Small intestine (tissue), 7 donors: ENCODE measurements around the gene SUPT3H. TPM values are rescaled to one million over a fixed set of nuclear protein-coding genes. Genes with fewer than 3 reads are reported as not detected.
"Not testable (repeated sequence)": the region's sequence is repeated elsewhere in the genome, so short reads cannot be mapped to it uniquely, and the experiment has no call there.

ENCODE experiments used
- DNase-seq, 2 donors: peaks; one replicate each; pipeline versions ENCODE4 v3.0.0 to v3.0.0-alpha.2; 2013
- FAIRE-seq: peaks from 2 replicates; lab custom pipeline; 2012; peaks lifted over from hg19 to GRCh38; lab: Jason Lieb, UNC
- H3K27ac ChIP-seq, 3 donors: one replicate each; pipeline ENCODE4 v1.5.1; 2013; ENCODE audit warnings: low read length in 2 of 3, mild to moderate bottlenecking in 2 of 3, control low read depth in 1 of 3, inconsistent platforms in 1 of 3, low read depth in 1 of 3, moderate library complexity in 1 of 3
- H3K27me3 ChIP-seq, 3 donors: one replicate each; pipeline ENCODE4 v1.6.1; 2013; ENCODE audit warnings: low read length in 3 of 3, inconsistent platforms in 1 of 3; ENCODE audit not compliant: control insufficient read depth in 3 of 3, insufficient read depth in 3 of 3
- H3K36me3 ChIP-seq, 3 donors: one replicate each; pipeline ENCODE4 v1.6.1; 2013; ENCODE audit warnings: low read length in 3 of 3, inconsistent platforms in 1 of 3, low read depth in 1 of 3, mild to moderate bottlenecking in 1 of 3, moderate library complexity in 1 of 3; ENCODE audit not compliant: control insufficient read depth in 3 of 3, insufficient read depth in 2 of 3
- H3K4me1 ChIP-seq, 3 donors: one replicate each; pipeline ENCODE4 v1.6.1; 2013; ENCODE audit warnings: low read length in 2 of 3, inconsistent platforms in 1 of 3, low read depth in 1 of 3, mild to moderate bottlenecking in 1 of 3, moderate library complexity in 1 of 3; ENCODE audit not compliant: control insufficient read depth in 3 of 3, insufficient read depth in 2 of 3
- H3K4me3 ChIP-seq, 3 donors: one replicate each; pipeline ENCODE4 v1.5.1; 2013; ENCODE audit warnings: low read length in 3 of 3, control low read depth in 1 of 3, inconsistent platforms in 1 of 3, low read depth in 1 of 3, mild to moderate bottlenecking in 1 of 3, moderate library complexity in 1 of 3
- H3K9me3 ChIP-seq, 2 donors: one replicate each; pipeline ENCODE4 v1.6.1; 2013; ENCODE audit warnings: low read depth in 1 of 2, low read length in 1 of 2; ENCODE audit not compliant: control insufficient read depth in 2 of 2, insufficient read depth in 1 of 2
- WGBS, 3 donors: extraction: QIAGEN DNeasy Blood & Tissue Kit; methylation state at CpG; one replicate each; pipeline ENCODE4 v1.1.7; 2013; 5-methylcytosine and 5-hydroxymethylcytosine counted together
- polyA plus RNA-seq, 4 donors: library from polyadenylated mRNA; stranded (reverse) in 3 of 4; unstranded in 1 of 4; fragments of 200-250 nt in 3 of 4; fragments of 120-200 nt in 1 of 4; gene quantifications; one replicate each; pipeline versions ENCODE4 v1.2.1 to v1.2.3, GENCODE V29; 2013
- donor health status: healthy with polysubstance abuse.
- donor health status: control.
- donor health status: control.
- donor health status: Bipolar disorder and iron deficiency.
- donor health status: healthy.

SUPT3H gene
- polyA plus RNA-seq, 4 donors, result 2.0 to 13.8 (median 7.0) TPM

GRCh38 chr6:45300736-45301135 lies 77.0 kb downstream of the SUPT3H start:
- no peak for FAIRE-seq
- H3K4me1 ChIP-seq, result no peaks in the 10 kb centered on the region
- H3K27ac ChIP-seq, result no peak overlapping the region
- no peaks in the 10 kb centered on the region for H3K36me3 ChIP-seq
- no peaks in the 10 kb centered on the region for H3K27me3 ChIP-seq
- no peak for DNase-seq
- WGBS, 3 donors, result 96 to 100% (median 98%) methylated on average over 1 of the region's 1 CpG
- H3K4me3 ChIP-seq, result no peak overlapping the region
- H3K9me3 ChIP-seq, result peaks cover 0 to 3% of the 10 kb centered on the region in 2 donors

DNA sequence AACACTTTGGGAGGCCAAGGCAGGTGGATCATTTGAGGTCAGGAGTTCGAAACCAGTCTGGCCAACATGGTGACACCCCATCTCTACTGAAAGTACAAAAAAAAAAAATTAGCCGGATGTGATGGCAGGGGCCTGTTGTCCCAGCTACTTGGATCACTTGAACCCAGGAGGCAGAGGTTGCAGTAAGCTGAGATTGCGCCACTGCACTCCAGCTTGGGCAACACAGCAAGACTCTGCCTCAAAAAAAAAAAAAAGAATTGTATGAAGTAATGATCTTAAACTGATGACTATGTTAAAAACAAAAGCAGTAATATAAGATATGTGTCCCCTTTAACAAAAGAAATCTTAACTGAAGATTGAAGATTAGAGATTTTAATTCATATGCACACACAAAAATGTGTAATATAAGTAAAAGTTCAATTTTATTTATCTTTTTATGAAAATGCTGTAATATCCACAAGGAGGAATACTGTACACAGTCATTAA lies 78.6 kb downstream of the SUPT3H start:
- 94 to 98% (median 96%) methylated on average over 3 of the region's 3 CpGs for WGBS, 3 donors
- DNase-seq (no peak), FAIRE-seq (no peak)
- Histone ChIP-seq H3K27me3 (no peaks in the 10 kb centered on the region), H3K36me3 (no peaks in the 10 kb centered on the region), H3K4me3 (no peak overlapping the region), H3K9me3 (no peaks in the 10 kb centered on the region), H3K4me1 (no peaks in the 10 kb centered on the region), H3K27ac (no peak overlapping the region)

GRCh38 chr6:45297320-45297719 lies 80.4 kb downstream of the SUPT3H start:
- H3K36me3 ChIP-seq, result no peaks in the 10 kb centered on the region
- no peak overlapping the region for H3K4me3 ChIP-seq
- H3K27ac ChIP-seq, result no peak overlapping the region
- no peak for FAIRE-seq
- H3K9me3 ChIP-seq, result no peaks in the 10 kb centered on the region
- H3K4me1 ChIP-seq, result no peaks in the 10 kb centered on the region
- no peak for DNase-seq
- H3K27me3 ChIP-seq, result no peaks in the 10 kb centered on the region

GRCh38 chr6:45294065-45294701 lies 83.6 kb downstream of the SUPT3H start:
- FAIRE-seq, result not testable (repeated sequence)
- 62 to 78% (median 75%) methylated on average over 1 of the region's 1 CpG for WGBS, 3 donors

DNA sequence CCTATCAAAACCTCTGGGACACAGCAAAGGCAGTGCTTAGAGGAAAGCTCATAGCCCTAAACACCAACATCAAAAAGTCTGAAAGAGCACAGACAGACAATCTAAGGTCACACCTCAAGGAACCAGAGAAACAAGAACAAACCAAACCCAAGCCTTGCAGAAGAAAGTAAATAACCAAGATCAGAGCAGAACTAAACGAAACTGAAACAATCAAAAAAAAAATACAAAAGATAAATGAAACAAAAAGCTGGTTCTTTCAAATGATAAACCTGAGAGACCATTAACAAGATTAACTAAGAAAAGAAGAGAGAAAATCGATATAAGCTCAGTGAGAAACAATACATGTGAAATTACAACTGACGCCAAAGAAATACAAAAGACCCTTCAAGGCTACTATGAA lies 84.4 kb downstream of the SUPT3H start:
- no peak overlapping the region for H3K4me3 ChIP-seq
- no peaks in the 10 kb centered on the region for H3K27me3 ChIP-seq
- FAIRE-seq (no peak), DNase-seq (no peak)
- WGBS, 3 donors, result 61 to 72% (median 63%) methylated on average over 3 of the region's 3 CpGs
- no peaks in the 10 kb centered on the region for H3K36me3 ChIP-seq
- no peaks in the 10 kb centered on the region for H3K4me1 ChIP-seq
- no peak overlapping the region for H3K27ac ChIP-seq
- H3K9me3 ChIP-seq, result no peaks in the 10 kb centered on the region

More at GRCh38 chr6:45294065-45294701, 83.6 kb downstream of the SUPT3H start:
- H3K9me3 ChIP-seq, H3K36me3 ChIP-seq, H3K4me1 ChIP-seq, DNase-seq, H3K27ac ChIP-seq, H3K4me3 ChIP-seq, H3K27me3 ChIP-seq: not testable (repeated sequence)

- DNase-seq (no peak), FAIRE-seq (no peak)
- Histone ChIP-seq H3K9me3 (no peaks in the 10 kb centered on the region), H3K4me3 (no peak overlapping the region), H3K27me3 (no peaks in the 10 kb centered on the region), H3K4me1 (no peaks in the 10 kb centered on the region), H3K36me3 (no peaks in the 10 kb centered on the region), H3K27ac (no peak overlapping the region)
- 96 to 97% (median 96%) methylated on average over 5 of the region's 5 CpGs for WGBS, 3 donors
Observed at GRCh38 chr6:45289751-45290514, 87.8 kb downstream of the SUPT3H start.

GRCh38 chr6:45286707-45287106 lies 91.0 kb downstream of the SUPT3H start:
- 92 to 97% (median 94%) methylated on average over 3 of the region's 3 CpGs for WGBS, 3 donors

GRCh38 chr6:45278367-45278766 lies 99.4 kb downstream of the SUPT3H start:
- H3K9me3 ChIP-seq, result peaks cover 0 to 7% of the 10 kb centered on the region in 2 donors
- DNase-seq (no peak), FAIRE-seq (no peak)
- H3K4me1 ChIP-seq, result no peaks in the 10 kb centered on the region
- H3K27me3 ChIP-seq, result no peaks in the 10 kb centered on the region
- H3K4me3 ChIP-seq, result no peak overlapping the region
- peaks cover 0 to 2% (median 0%) of the 10 kb centered on the region in 3 donors for H3K36me3 ChIP-seq
- WGBS, 3 donors, result 70 to 87% (median 86%) methylated on average over 1 of the region's 1 CpG
- no peak overlapping the region for H3K27ac ChIP-seq

More at GRCh38 chr6:45286707-45287106, 91.0 kb downstream of the SUPT3H start:
- H3K4me3 ChIP-seq, H3K9me3 ChIP-seq, H3K36me3 ChIP-seq, H3K27me3 ChIP-seq, FAIRE-seq, DNase-seq, H3K4me1 ChIP-seq, H3K27ac ChIP-seq: not testable (repeated sequence)
